Measurements from ENCODE around the gene UQCC5.
"Not testable (repeated sequence)": the region's sequence is repeated elsewhere in the genome, so short reads cannot be mapped to it uniquely, and the experiment has no call there.

The UQCC5 gene

DNA sequence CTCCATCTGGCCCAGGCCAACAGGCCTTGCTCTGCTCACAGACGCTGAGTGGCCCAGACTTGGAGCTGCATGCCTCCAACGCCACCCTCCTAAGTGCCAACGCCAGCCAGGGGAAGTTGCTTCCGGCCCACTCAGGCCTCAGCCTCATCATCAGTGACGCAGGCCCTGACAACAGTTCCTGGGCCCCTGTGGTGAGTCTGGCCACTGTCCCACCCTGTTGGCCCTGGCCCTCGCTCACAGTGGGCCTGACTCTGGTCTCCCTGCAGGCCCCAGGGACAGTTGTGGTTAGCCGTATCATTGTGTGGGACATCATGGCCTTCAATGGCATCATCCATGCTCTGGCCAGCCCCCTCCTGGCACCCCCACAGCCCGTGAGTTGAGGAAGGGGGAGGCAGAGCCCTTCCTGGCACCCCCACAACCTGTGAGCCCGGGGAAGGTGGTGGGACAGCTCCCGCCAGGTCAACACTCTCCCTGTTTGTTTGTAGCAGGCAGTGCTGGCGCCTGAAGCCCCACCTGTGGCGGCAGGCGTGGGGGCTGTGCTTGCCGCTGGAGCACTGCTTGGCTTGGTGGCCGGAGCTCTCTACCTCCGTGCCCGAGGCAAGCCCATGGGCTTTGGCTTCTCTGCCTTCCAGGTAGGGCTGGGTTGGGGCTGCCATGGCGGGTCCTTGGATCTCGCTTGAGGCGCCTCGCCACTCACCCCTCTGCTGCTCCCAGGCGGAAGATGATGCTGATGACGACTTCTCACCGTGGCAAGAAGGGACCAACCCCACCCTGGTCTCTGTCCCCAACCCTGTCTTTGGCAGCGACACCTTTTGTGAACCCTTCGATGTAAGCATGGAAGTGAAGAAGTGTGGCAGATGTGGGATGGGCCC, 12.8 kb upstream of the UQCC5 start:
- peaks cover 50% of the 10 kb centered on the region for H3K36me3 ChIP-seq (replicated peaks)
- H3K4me1 ChIP-seq, result no peaks in the 10 kb centered on the region
- no peak overlapping the region for H3K4me3 ChIP-seq
- no peaks in the 10 kb centered on the region for H3K27me3 ChIP-seq (ENCODE audit: low read depth)
- no peaks in the 10 kb centered on the region for H3K9me3 ChIP-seq
- no peak for DNase-seq (ENCODE audit: low spot score in 2 of 2)
- in situ Hi-C loops (cut with MboI; ENCODE audit: low sequenced_read_pairs), result no loop called here

GRCh38 chr3:52524258-52524751, 12.1 kb upstream of the UQCC5 start:
- Histone ChIP-seq H3K9me3 (no peaks in the 10 kb centered on the region), H3K4me1 (no peaks in the 10 kb centered on the region), H3K36me3 (replicated peaks) (peaks cover 56% of the 10 kb centered on the region), H3K4me3 (no peak overlapping the region), H3K27me3 (ENCODE audit: low read depth) (no peaks in the 10 kb centered on the region)
- in situ Hi-C loops (cut with MboI; ENCODE audit: low sequenced_read_pairs), result no loop called here
- no peak for DNase-seq (ENCODE audit: low spot score in 2 of 2)

DNA sequence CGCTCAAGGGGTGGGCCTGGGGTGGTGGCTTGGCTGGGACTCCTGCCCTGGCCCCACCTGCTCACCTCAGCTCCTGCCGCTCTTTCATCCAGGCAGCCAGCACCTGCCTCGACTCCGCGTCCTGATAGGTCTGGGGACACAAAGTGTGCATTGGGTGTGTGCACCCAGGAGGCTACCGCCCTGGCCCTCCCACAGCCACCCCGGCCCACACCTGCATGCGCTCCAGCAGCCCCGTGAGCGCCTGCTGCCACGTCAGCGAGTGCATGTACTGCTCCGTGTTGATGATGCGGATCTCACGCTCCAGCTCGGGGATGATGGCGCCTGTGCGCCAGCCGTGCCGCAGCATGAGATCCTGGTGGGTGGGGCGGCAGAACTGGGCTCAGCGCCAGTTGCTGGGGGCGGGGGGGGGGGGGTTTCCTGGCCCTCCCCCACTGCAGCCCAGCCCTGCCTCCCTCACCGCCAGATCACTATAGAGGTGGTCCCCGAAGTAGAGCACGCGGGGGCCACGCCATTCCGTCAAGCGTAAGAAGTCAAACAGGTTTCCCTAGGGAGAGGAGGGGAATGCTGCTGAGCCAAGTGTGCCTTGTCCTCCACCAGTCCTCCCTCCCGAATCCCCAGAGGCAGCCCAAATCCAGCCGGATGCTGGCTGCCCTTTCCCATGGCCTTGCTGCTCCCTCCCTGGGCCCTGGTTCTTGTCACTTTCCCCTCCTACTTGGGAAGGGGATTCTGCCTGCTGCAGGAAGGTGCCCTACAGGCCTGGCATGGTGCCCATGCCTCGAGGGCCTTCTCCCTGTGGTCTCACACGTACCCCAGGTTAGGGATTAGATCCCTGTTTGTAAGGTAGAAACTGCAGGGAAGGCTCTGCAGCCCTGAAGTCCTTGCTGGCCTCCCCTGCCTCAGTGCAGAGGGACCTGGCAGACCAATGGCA, 11.4 kb upstream of the UQCC5 start:
- in situ Hi-C loops (cut with MboI; ENCODE audit: low sequenced_read_pairs), result no loop called here
- Histone ChIP-seq H3K27me3 (ENCODE audit: low read depth) (no peaks in the 10 kb centered on the region), H3K36me3 (replicated peaks) (peaks cover 62% of the 10 kb centered on the region), H3K4me3 (no peak overlapping the region), H3K9me3 (no peaks in the 10 kb centered on the region), H3K4me1 (no peaks in the 10 kb centered on the region)
- no peak for DNase-seq (ENCODE audit: low spot score in 2 of 2)

DNA sequence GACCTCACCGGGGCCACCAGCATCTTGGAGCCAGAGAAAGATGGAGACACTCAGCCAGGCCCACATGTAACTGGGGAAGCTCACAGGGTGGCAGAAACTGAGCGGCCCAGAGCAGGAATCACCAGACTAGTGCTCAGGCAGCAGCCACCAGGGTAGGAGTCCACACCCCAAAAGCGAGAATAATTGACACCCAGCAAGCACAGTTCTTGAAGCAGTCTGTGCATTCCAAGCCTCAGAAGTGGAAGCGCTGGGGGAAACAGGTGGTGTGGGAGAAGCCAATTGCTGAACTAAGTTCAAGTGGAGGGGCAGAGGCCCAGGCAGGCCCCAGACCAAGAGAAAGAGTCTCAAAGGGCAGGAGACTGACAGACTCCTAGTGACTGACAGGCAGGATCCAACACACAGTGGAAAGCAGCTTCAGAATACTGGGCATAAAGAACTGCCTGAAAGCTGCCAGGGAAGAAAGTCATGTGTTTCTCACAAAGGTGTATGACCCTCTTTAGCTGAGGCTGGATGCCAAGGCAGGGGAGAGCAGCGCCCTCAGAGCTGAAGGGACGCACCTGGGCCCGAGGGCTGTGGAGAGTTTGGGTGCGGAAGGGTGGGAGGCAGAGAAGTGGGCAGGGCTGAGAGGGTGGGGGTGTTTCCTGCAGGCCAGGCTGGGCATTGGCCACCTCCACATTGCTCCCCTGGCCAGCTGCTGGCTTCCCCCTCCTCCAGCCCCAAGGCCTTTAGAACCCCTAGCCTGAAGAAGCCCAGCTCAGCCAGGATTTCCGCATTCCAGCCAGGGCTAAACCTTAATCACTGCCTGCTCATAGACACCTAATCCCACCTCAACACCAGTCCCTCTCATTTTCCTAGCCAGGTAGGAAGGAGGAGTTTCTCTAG, 10.5 kb upstream of the UQCC5 start:
- Histone ChIP-seq H3K4me3 (no peak overlapping the region), H3K27me3 (ENCODE audit: low read depth) (no peaks in the 10 kb centered on the region), H3K9me3 (no peaks in the 10 kb centered on the region), H3K4me1 (no peaks in the 10 kb centered on the region), H3K36me3 (replicated peaks) (peaks cover 71% of the 10 kb centered on the region)
- DNase-seq (ENCODE audit: low spot score in 2 of 2), result no peak
- in situ Hi-C loops (cut with MboI; ENCODE audit: low sequenced_read_pairs), result no loop called here

- peaks cover 71% of the 10 kb centered on the region for H3K36me3 ChIP-seq (replicated peaks)
- in situ Hi-C loops (cut with MboI; ENCODE audit: low sequenced_read_pairs), result not testable (repeated sequence)
These were observed 9.8 kb upstream of the UQCC5 start for GRCh38 chr3:52526671-52527038.

GRCh38 chr3:52527039-52527731, 9.2 kb upstream of the UQCC5 start:
- H3K36me3 ChIP-seq (replicated peaks), result peaks cover 71% of the 10 kb centered on the region

More at GRCh38 chr3:52526671-52527038, 9.8 kb upstream of the UQCC5 start:
- not testable (repeated sequence) for DNase-seq (ENCODE audit: low spot score in 2 of 2); H3K4me3 ChIP-seq; H3K9me3 ChIP-seq; H3K27me3 ChIP-seq (ENCODE audit: low read depth); H3K4me1 ChIP-seq

DNA sequence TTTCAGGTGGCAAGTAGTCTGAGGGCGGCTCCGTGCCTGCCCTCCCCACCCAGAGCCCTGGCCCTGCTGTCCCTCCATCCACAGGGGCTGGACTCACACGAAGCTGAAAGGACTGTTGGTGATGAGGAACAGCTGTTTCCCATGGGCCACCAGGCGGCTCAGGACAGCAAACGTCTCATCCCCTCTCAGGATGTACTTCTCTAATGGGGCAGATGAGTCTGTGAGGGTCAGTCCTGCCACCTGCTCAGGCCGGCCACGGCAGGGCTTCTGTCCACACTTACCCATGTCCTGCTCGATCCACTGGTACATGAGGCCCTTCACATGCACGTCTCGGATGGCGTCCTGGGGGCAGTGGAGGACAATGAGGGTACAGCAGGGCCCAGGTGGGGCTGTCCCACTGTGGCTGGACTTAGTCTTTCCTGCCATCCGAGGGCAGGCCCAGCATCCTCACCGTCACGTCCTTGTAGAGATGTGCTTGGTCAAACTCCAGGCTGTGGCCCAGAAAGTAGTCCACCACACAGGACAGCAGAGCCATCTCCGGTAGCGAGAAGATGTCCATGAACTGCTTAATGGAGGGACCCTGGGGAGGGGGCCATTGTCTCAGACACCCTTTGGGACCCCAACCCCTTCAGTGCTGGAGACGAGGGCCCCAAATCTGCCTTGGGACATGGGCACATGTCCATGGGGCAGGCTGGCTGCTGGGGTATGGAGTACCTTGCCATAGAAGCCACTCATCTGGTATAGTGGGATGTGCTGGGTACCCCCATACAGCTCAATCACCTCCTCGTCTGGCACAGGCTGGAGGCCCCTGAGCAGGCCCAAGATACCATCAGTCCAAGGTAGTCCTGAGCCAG, 8.4 kb upstream of the UQCC5 start:
- Histone ChIP-seq H3K9me3 (no peaks in the 10 kb centered on the region), H3K36me3 (replicated peaks) (peaks cover 71% of the 10 kb centered on the region), H3K27me3 (ENCODE audit: low read depth) (no peaks in the 10 kb centered on the region), H3K4me1 (peaks cover 5% of the 10 kb centered on the region; the same call in 1 of the 2 replicates), H3K4me3 (no peak overlapping the region)
- in situ Hi-C loops (cut with MboI; ENCODE audit: low sequenced_read_pairs), result no loop called here
- DNase-seq (ENCODE audit: low spot score in 2 of 2), result no peak

More at GRCh38 chr3:52527039-52527731, 9.2 kb upstream of the UQCC5 start:
- Histone ChIP-seq H3K9me3 (no peaks in the 10 kb centered on the region), H3K4me3 (no peak overlapping the region), H3K4me1 (peaks cover 3% of the 10 kb centered on the region; the same call in 1 of the 2 replicates), H3K27me3 (ENCODE audit: low read depth) (no peaks in the 10 kb centered on the region)
- DNase-seq (ENCODE audit: low spot score in 2 of 2), result no peak
- in situ Hi-C loops (cut with MboI; ENCODE audit: low sequenced_read_pairs), result no loop called here

GRCh38 chr3:52528586-52529375, 7.6 kb upstream of the UQCC5 start:
- Histone ChIP-seq H3K36me3 (replicated peaks) (peaks cover 66% of the 10 kb centered on the region), H3K27me3 (ENCODE audit: low read depth) (no peaks in the 10 kb centered on the region), H3K4me3 (no peak overlapping the region), H3K9me3 (no peaks in the 10 kb centered on the region), H3K4me1 (peaks cover 5% of the 10 kb centered on the region; the same call in 1 of the 2 replicates)
- in situ Hi-C loops (cut with MboI; ENCODE audit: low sequenced_read_pairs), result no loop called here
- DNase-seq (ENCODE audit: low spot score in 2 of 2), result no peak

GRCh38 chr3:52529376-52530333, 6.8 kb upstream of the UQCC5 start:
- no peak for DNase-seq (ENCODE audit: low spot score in 2 of 2)
- in situ Hi-C loops (cut with MboI; ENCODE audit: low sequenced_read_pairs), result loop anchor here (10.0 kb wide), 1 partner anchor 155 kb away; the partner anchor contains the start of genes GNL3 and PBRM1
- peaks cover 57% of the 10 kb centered on the region for H3K36me3 ChIP-seq (replicated peaks)
- peaks cover 11% of the 10 kb centered on the region for H3K4me1 ChIP-seq
- no peak overlapping the region for H3K4me3 ChIP-seq
- no peaks in the 10 kb centered on the region for H3K27me3 ChIP-seq (ENCODE audit: low read depth)
- H3K9me3 ChIP-seq, result no peaks in the 10 kb centered on the region

DNA sequence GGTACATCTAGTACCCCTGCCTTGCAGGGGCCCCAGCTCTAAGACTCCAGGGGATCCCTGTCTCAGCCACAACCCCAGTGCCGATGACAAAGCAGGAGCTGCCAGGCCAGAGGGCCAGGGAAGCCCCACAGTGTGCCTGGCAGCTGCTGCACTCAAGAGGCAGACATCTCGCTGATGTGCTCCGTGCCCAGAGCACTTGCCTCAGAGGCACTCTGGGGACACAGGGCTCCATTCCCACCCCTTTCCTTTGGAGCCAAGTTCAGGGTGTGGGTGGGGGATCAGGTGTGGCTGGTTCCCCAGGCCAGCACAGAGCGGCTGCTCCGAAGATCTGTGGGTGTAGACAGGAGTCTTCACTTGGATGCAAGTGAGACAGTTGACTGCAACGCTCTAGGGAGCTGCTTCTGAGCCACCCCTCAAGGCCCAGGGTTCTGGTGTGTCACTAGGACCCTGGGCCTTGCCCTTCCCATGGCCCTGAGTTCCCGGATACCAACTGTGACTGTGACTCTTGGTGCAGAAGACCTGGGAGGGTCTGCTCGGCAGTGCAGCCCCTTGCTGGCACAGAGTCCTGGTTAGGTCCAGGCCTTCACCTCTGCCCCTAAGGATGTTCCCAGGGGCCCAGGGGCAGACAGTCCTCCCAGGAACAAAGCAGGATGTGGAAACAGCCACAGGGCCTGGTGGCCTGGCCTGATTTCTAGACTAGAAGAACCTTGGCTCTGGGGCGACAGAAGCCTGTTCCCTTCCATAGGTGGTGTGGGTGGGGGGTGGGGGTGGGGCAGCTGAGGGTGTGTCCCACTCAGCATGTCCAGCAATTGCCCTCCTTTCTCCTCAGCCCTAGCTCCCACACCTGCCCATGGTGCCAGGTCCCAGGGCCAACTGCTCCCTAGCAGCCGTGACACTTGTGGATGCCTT, 5.2 kb upstream of the UQCC5 start:
- H3K27me3 ChIP-seq (ENCODE audit: low read depth), result no peaks in the 10 kb centered on the region
- H3K4me1 ChIP-seq, result peaks cover 15% of the 10 kb centered on the region
- 0 out of 2 replicates have a peak overlapping the region, but pooled peaks have one; percentile 81 for H3K4me3 ChIP-seq
- DNase-seq (ENCODE audit: low spot score in 2 of 2), result no peak
- in situ Hi-C loops (cut with MboI; ENCODE audit: low sequenced_read_pairs), result loop anchor here (10.0 kb wide), 1 partner anchor 154 kb away; the partner anchor contains the start of genes GNL3 and PBRM1
- peaks cover 45% of the 10 kb centered on the region for H3K36me3 ChIP-seq (replicated peaks)
- no peaks in the 10 kb centered on the region for H3K9me3 ChIP-seq

Data from HAP-1 (cell line).